Measurements from ENCODE around the gene AKAP13. TPM values are rescaled to one million over a fixed set of nuclear protein-coding genes. Genes with fewer than 3 reads are reported as not detected.

AKAP13 gene
- total RNA-seq, 1 donor from 2014 or later, result 114 TPM

GRCh38 chr15:85718271-85718971 is 338.0 kb downstream of the AKAP13 start:
- Mint-ChIP-seq H3K27me3 (no peaks in the 10 kb centered on the region), H3K27ac (no peak overlapping the region), H3K36me3 (ENCODE audit: insufficient read depth) (peaks cover 43% of the 10 kb centered on the region), H3K4me3 (ENCODE audit: low read depth) (no peak overlapping the region), H3K4me1 (ENCODE audit: low read depth) (peaks cover 9% of the 10 kb centered on the region), H3K9me3 (ENCODE audit: low read depth) (no peaks in the 10 kb centered on the region)
- no peak for DNase-seq (ENCODE audit: low spot score, unreplicated experiment)
- TF ChIP-seq CTCF (IDR thresholded peaks at IDR 0.05; ENCODE audit: unreplicated experiment), result no peak

GRCh38 chr15:85718981-85719380 is 338.6 kb downstream of the AKAP13 start:
- Mint-ChIP-seq H3K27me3 (no peaks in the 10 kb centered on the region), H3K4me3 (ENCODE audit: low read depth) (no peak overlapping the region), H3K36me3 (ENCODE audit: insufficient read depth) (peaks cover 40% of the 10 kb centered on the region), H3K4me1 (ENCODE audit: low read depth) (peaks cover 9% of the 10 kb centered on the region), H3K27ac (no peak overlapping the region), H3K9me3 (ENCODE audit: low read depth) (no peaks in the 10 kb centered on the region)
- DNase-seq (ENCODE audit: low spot score, unreplicated experiment), result no peak
- TF ChIP-seq CTCF (IDR thresholded peaks at IDR 0.05; ENCODE audit: unreplicated experiment), result no peak

- Mint-ChIP-seq H3K36me3 (ENCODE audit: insufficient read depth) (peaks cover 29% of the 10 kb centered on the region), H3K27me3 (no peaks in the 10 kb centered on the region), H3K27ac (no peak overlapping the region), H3K9me3 (ENCODE audit: low read depth) (no peaks in the 10 kb centered on the region), H3K4me1 (ENCODE audit: low read depth) (peaks cover 2% of the 10 kb centered on the region), H3K4me3 (ENCODE audit: low read depth) (no peak overlapping the region)
- TF ChIP-seq CTCF (IDR thresholded peaks at IDR 0.05; ENCODE audit: unreplicated experiment), result no peak
- no peak for DNase-seq (ENCODE audit: low spot score, unreplicated experiment)
Measured at GRCh38 chr15:85722374-85723152, 342.2 kb downstream of the AKAP13 start.

GRCh38 chr15:85723960-85724945 is 343.9 kb downstream of the AKAP13 start:
- no peak overlapping the region for H3K4me3 Mint-ChIP-seq (ENCODE audit: low read depth)
- no peaks in the 10 kb centered on the region for H3K27me3 Mint-ChIP-seq
- H3K9me3 Mint-ChIP-seq (ENCODE audit: low read depth), result no peaks in the 10 kb centered on the region
- no peak for DNase-seq (ENCODE audit: low spot score, unreplicated experiment)
- no peak for TF ChIP-seq CTCF (IDR thresholded peaks at IDR 0.05; ENCODE audit: unreplicated experiment)
- H3K36me3 Mint-ChIP-seq (ENCODE audit: insufficient read depth), result peaks cover 21% of the 10 kb centered on the region
- no peaks in the 10 kb centered on the region for H3K4me1 Mint-ChIP-seq (ENCODE audit: low read depth)
- H3K27ac Mint-ChIP-seq, result no peak overlapping the region

- no peak for DNase-seq (ENCODE audit: low spot score, unreplicated experiment)
- Mint-ChIP-seq H3K36me3 (ENCODE audit: insufficient read depth) (peaks cover 23% of the 10 kb centered on the region), H3K4me1 (ENCODE audit: low read depth) (no peaks in the 10 kb centered on the region), H3K4me3 (ENCODE audit: low read depth) (no peak overlapping the region), H3K27me3 (no peaks in the 10 kb centered on the region), H3K9me3 (ENCODE audit: low read depth) (no peaks in the 10 kb centered on the region), H3K27ac (no peak overlapping the region)
- no peak for TF ChIP-seq CTCF (IDR thresholded peaks at IDR 0.05; ENCODE audit: unreplicated experiment)
Measured at GRCh38 chr15:85725019-85725418, 344.6 kb downstream of the AKAP13 start.

Measured in progenitor cell of endocrine pancreas (in vitro differentiated cells).